ENCODE results near the gene SLC24A3.

DNA sequence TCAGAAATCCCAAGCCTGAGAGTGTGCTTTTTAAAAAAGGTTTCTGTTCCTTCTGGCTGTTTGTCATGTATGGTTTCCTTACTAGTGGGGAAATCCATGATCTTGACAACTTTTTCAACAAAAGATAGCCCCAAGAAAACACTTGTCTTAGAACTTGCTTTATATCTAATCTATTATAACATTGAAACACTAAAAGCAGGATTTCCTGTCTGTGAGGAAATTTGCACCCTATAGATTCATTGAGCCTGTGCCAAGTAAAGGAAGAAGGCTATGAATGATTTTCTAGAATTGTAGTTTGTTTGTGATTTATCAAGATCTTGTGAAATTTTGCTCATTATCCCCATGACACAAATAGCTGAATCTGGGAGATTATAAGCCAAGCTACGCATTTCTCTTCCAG, 307.0 kb downstream of the SLC24A3 start:
- TF ChIP-seq, protein P1, sequence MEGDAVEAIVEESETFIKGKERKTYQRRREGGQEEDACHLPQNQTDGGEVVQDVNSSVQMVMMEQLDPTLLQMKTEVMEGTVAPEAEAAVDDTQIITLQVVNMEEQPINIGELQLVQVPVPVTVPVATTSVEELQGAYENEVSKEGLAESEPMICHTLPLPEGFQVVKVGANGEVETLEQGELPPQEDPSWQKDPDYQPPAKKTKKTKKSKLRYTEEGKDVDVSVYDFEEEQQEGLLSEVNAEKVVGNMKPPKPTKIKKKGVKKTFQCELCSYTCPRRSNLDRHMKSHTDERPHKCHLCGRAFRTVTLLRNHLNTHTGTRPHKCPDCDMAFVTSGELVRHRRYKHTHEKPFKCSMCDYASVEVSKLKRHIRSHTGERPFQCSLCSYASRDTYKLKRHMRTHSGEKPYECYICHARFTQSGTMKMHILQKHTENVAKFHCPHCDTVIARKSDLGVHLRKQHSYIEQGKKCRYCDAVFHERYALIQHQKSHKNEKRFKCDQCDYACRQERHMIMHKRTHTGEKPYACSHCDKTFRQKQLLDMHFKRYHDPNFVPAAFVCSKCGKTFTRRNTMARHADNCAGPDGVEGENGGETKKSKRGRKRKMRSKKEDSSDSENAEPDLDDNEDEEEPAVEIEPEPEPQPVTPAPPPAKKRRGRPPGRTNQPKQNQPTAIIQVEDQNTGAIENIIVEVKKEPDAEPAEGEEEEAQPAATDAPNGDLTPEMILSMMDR (IDR thresholded peaks at IDR 0.05): no peak
- no peak for TF ChIP-seq POLR2A (IDR thresholded peaks at IDR 0.05)

All from heart left ventricle (tissue), 13 donors.